K562 (cell line): ENCODE data around the gene SHC1. TPM values are rescaled to one million over a fixed set of nuclear protein-coding genes. Genes with fewer than 3 reads are reported as not detected.

Source experiments
- ATF1 ChIP-seq, 2 experiments: fragments of 450-650 bp in 1 of 2; IDR thresholded peaks; 2 replicates each; pipeline ENCODE4 v1.6.1; 2016; ENCODE audit warnings: missing compliant biosample characterization in 1 of 2, missing genetic modification characterization in 1 of 2
- CUX1 ChIP-seq: fragments of 200-800 bp; sonication (Bioruptor generic); IDR thresholded peaks from 2 replicates; pipeline ENCODE4 v1.6.1; 2016; ENCODE audit warnings: missing genetic modification characterization, missing compliant biosample characterization
- DACH1 ChIP-seq: fragments of 450-650 bp; IDR thresholded peaks from 2 replicates; pipeline ENCODE4 v1.6.1; 2018; ENCODE audit not compliant: partially characterized antibody
- FOXA1 ChIP-seq: fragments of 450-650 bp; IDR thresholded peaks from 2 replicates; pipeline ENCODE4 v1.6.1; 2016; ENCODE audit warnings: mild to moderate bottlenecking, borderline replicate concordance
- FOXJ2 ChIP-seq: fragments of 200-800 bp; sonication (Bioruptor generic); IDR thresholded peaks from 2 replicates; pipeline ENCODE4 v1.6.1; 2016; ENCODE audit warnings: missing genetic modification characterization, missing compliant biosample characterization
- HDAC3 ChIP-seq: fragments of 450-650 bp; IDR thresholded peaks from 2 replicates; pipeline ENCODE4 v1.6.1; 2018; ENCODE audit warnings: borderline replicate concordance, mild to moderate bottlenecking, moderate library complexity; ENCODE audit not compliant: partially characterized antibody
- ILF3 ChIP-seq: fragments of 450-650 bp; IDR thresholded peaks from 2 replicates; pipeline ENCODE4 v1.6.1; 2018; ENCODE audit warnings: antibody characterized with exemption, mild to moderate bottlenecking, moderate library complexity, borderline replicate concordance
- IRF2 ChIP-seq: sonication (generic); formaldehyde crosslinking; IDR thresholded peaks from 2 replicates; pipeline ENCODE4 v1.8.1; 2022; ENCODE audit warnings: mild to moderate bottlenecking, missing genetic modification reagents
- KLF16 ChIP-seq: IDR thresholded peaks from 2 replicates; pipeline ENCODE4 v1.6.1; 2016; ENCODE audit warnings: antibody characterized with exemption
- MITF ChIP-seq: IDR thresholded peaks from 2 replicates; pipeline ENCODE4 v1.6.1; 2014; ENCODE audit warnings: antibody characterized with exemption
- POU5F1 ChIP-seq: fragments of 150-350 bp; IDR thresholded peaks from 2 replicates; pipeline ENCODE4 v1.6.1; 2014; ENCODE audit warnings: borderline replicate concordance, low read length, low read depth, mild to moderate bottlenecking; ENCODE audit not compliant: partially characterized antibody
- RFX7 ChIP-seq: fragments of 250-450 bp; sonication (Bioruptor Pico); IDR thresholded peaks from 2 replicates; pipeline ENCODE4 v1.5.1; 2021; ENCODE audit warnings: mild to moderate bottlenecking
- SETDB1 ChIP-seq: IDR thresholded peaks from one replicate; pipeline ENCODE4 v1.6.1; 2012; ENCODE audit warnings: low read length, control low read depth, inconsistent platforms
- VEZF1 ChIP-seq: fragments of 200-800 bp; sonication (Bioruptor generic); IDR thresholded peaks from 2 replicates; pipeline ENCODE4 v1.6.1; 2017; ENCODE audit warnings: missing genetic modification characterization, missing compliant biosample characterization
- XRCC3 ChIP-seq: fragments of 450-650 bp; IDR thresholded peaks from 2 replicates; pipeline ENCODE4 v1.6.1; 2017; ENCODE audit warnings: mild to moderate bottlenecking, moderate library complexity
- ZNF133 ChIP-seq: fragments of 250-450 bp; sonication (Bioruptor Pico); IDR thresholded peaks from 2 replicates; pipeline ENCODE4 v1.4.0; 2020; ENCODE audit warnings: mild to moderate bottlenecking
- ZNF174 ChIP-seq: fragments of 250-450 bp; sonication (Bioruptor Pico); IDR thresholded peaks from 2 replicates; pipeline ENCODE4 v1.4.0; 2020; ENCODE audit warnings: mild to moderate bottlenecking
- ZNF398 ChIP-seq: fragments of 250-450 bp; sonication (Bioruptor Pico); IDR thresholded peaks from 2 replicates; pipeline ENCODE4 v1.8.0; 2021; ENCODE audit warnings: moderate library complexity, mild to moderate bottlenecking, inconsistent platforms
- polyA plus RNA-seq, 8 experiments: library from polyadenylated mRNA; depleted of rRNA in 4 of 8; stranded (reverse) in 5 of 8; unstranded in 3 of 8; fragments of >200 nt; fragmentation: Nextera tagmentation in 2 of 8; fragmentation: Illumina TruSeq in 1 of 8; extraction: Ambion mirVana in 2 of 8; extraction: Trizol in 1 of 8; gene quantifications; 2 replicates each; pipeline versions ENCODE4 v1.2.1 to v1.2.3, GENCODE V29; 2011 to 2014; ENCODE audit warnings: inconsistent platforms in 1 of 8, missing spikeins in 1 of 8
- total RNA-seq, 7 experiments: library from RNA; depleted of rRNA in 6 of 7; stranded (reverse); fragments of >200 nt in 6 of 7; fragmentation: Illumina TruSeq in 2 of 7; extraction: Trizol in 2 of 7; gene quantifications; 2 replicates each; pipeline versions ENCODE4 v1.2.1 to v1.2.3, GENCODE V29; 2011 to 2021; ENCODE audit warnings: low replicate concordance in 1 of 7

The SHC1 gene
- total and polyA plus RNA-seq, 9 of the 15 experiments (the other 6 are each of a cell fraction or from before 2014, with no cell fraction given) = 4.1 to 113 (median 51.9) TPM

- TF ChIP-seq RFX7 (no peak), DACH1 (no peak), FOXA1 (no peak), HDAC3 (peak; percentile 19), CUX1 (CRISPR knock-in tag) (peak; percentile 79; the same call in 1 of the 2 replicates), ZNF174 (CRISPR knock-in tag) (no peak), IRF2 (CRISPR knock-in tag) (no peak), ZNF398 (CRISPR knock-in tag) (no peak), MITF (no peak), ZNF133 (CRISPR knock-in tag) (no peak), ATF1 (CRISPR knock-in tag; IDR thresholded peaks at IDR 0.05) (no peak), ATF1 (tag; IDR thresholded peaks at IDR 0.05) (no peak), XRCC3 (no peak), POU5F1 (no peak), FOXJ2 (no peak), KLF16 (no peak), VEZF1 (CRISPR knock-in tag) (peak; percentile 29; the same call in 1 of the 2 replicates), SETDB1 (no peak), ILF3 (no peak)
These were observed 29.2 kb upstream of the SHC1 start (continued) for GRCh38 chr1:154999571-155000410.
